Activated CD4-positive, alpha-beta memory T cell treated with anti-CD3 and anti-CD28 coated beads for 36 hours (primary cell): Measurements from ENCODE around the gene IL10RB. TPM values are rescaled to one million over a fixed set of nuclear protein-coding genes. Genes with fewer than 3 reads are reported as not detected.
"Not testable (repeated sequence)": the region's sequence is repeated elsewhere in the genome, so short reads cannot be mapped to it uniquely, and the experiment has no call there.

Experiments
- CTCF ChIA-PET: fragments of 350-600 bp; sonication (Branson Sonifier 250); formaldehyde crosslinking; loops from one replicate; lab custom pipeline; 2021; ENCODE audit warnings: antibody characterized with exemption, inconsistent platforms; lab: Charles Lee
- POLR2A ChIA-PET: fragments of 350-600 bp; sonication (Branson Sonifier 250); formaldehyde crosslinking; loops from one replicate; lab custom pipeline; 2021; ENCODE audit warnings: antibody characterized with exemption; lab: Charles Lee
- DNase-seq: peaks from one replicate; pipeline ENCODE4 v3.0.0-alpha.2; 2020
- H3K27ac Mint-ChIP-seq: one replicate; pipeline ENCODE4 v1.8.0; 2021; ENCODE audit warnings: mixed read lengths
- H3K27me3 Mint-ChIP-seq: one replicate; pipeline ENCODE4 v1.8.0; 2021; ENCODE audit warnings: mixed read lengths
- H3K36me3 Mint-ChIP-seq: one replicate; pipeline ENCODE4 v1.8.0; 2021; ENCODE audit warnings: mixed read lengths
- H3K4me1 Mint-ChIP-seq: one replicate; pipeline ENCODE4 v1.8.0; 2021; ENCODE audit warnings: low read depth, mixed read lengths
- H3K4me3 Mint-ChIP-seq: one replicate; pipeline ENCODE4 v1.8.0; 2021; ENCODE audit warnings: mild to moderate bottlenecking, mixed read lengths
- H3K9me3 Mint-ChIP-seq: one replicate; pipeline ENCODE4 v1.8.0; 2021; ENCODE audit warnings: mixed read lengths
- intact Hi-C: fragments of 100-400 bp; cut with micrococcal nuclease; formaldehyde crosslinking; loops from one replicate; pipeline ENCODE4 v1.15.1; 2023
- total RNA-seq, 2 experiments: library from RNA; stranded (reverse); gene quantifications; one replicate each; pipeline ENCODE4 v1.2.3, GENCODE V29; 2021

IL10RB gene
- total RNA-seq, 2 experiments from 2014 or later, result 31.3 to 32.5 TPM

DNA sequence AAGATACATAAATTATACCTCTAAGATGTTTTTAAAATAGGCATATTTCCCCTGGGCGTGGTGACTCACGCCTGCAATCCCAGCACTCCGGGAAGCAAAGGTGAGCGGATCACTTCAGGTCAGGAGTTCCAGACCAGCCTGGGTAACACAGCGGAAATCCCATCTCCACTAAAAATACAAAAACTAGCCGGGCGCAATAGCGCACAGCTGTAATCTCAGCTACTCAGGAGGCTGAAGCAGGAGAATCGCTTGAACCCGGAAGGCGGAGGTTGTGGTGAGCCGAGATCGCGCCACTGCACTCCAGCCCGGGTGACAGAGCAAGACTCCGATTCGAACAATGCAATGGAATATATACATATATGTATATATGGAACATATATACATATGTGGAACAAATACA, 54.8 kb downstream of the IL10RB start:
- H3K4me3 Mint-ChIP-seq, result peak overlapping the region; percentile 14
- H3K27ac Mint-ChIP-seq, H3K4me1 Mint-ChIP-seq, H3K27me3 Mint-ChIP-seq, H3K9me3 Mint-ChIP-seq, H3K36me3 Mint-ChIP-seq, intact Hi-C loops, POLR2A ChIA-PET: not testable (repeated sequence)
- CTCF ChIA-PET, result interaction anchor here (1.0 kb wide), 2 partner anchors 40 to 124 kb away, joined by 3 to 6 read pairs; no protein-coding TSS in a partner anchor
- peak; percentile 23 for DNase-seq

DNA sequence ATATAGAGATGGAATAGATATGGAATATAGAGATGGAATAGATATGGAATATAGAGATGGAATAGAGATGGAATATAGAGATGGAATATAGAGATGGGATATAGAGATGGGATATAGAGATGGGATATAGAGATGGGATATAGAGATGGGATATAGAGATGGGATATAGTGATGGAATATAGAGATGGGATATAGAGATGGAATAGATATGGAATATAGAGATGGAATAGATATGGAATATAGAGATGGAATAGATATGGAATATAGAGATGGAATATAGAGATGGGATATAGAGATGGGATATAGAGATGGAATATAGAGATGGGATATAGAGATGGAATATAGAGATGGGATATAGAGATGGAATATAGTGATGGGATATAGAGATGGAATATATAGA, 57.4 kb downstream of the IL10RB start:
- H3K4me3 Mint-ChIP-seq, DNase-seq, POLR2A ChIA-PET, H3K36me3 Mint-ChIP-seq, CTCF ChIA-PET, H3K27me3 Mint-ChIP-seq, H3K9me3 Mint-ChIP-seq, H3K27ac Mint-ChIP-seq: not testable (repeated sequence)
- peaks cover 23% of the 10 kb centered on the region for H3K4me1 Mint-ChIP-seq
- intact Hi-C loops, result loop anchor here (1.0 to 2.0 kb wide), 5 partner anchors 55 to 219 kb away; partner anchors contain the start of genes GART, SON and TMEM50B

DNA sequence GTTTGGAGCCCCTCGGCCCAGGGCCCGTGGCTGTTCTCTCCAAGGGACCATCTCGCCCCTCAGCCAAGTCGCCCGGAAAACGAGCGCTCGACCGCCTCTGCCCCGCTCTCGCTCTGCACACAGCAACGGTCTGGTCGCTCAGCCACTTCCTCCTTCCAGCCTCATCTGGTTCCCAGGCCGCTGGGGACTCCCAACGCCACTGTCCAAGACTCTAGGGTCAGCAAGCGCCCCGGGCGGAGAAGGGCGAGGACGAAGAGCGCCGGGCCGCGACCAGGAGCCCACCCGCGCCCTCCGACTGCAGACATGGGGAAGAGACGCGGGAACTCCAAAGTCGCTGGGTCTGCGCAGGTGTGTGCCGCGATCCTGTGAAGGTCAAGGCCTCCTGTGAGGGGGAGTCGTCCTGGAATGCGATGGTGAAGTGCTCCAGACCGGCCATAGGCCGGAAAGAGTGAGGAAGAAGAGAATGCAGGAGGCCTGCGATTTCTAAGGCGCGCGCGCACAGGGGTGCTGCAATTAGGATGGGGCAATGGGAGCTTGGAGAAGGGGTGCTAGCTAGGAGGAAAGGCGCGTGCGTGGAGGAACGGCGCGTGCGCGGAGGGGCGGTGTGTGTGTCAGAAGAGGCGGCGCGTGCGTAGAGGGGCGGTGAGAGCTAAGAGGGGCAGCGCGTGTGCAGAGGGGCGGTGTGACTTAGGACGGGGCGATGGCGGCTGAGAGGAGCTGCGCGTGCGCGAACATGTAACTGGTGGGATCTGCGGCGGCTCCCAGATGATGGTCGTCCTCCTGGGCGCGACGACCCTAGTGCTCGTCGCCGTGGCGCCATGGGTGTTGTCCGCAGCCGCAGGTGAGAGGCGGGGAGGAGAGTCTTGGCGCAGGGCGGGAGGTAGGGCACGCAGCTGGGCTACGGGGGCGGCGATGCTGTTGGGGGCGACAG, 58.4 kb downstream of the IL10RB start, which contains the start of gene IFNAR1:
Gene IFNAR1 (plus strand): TSS at position 680 of the 931 bp plus-strand sequence. CDS start 86 bp downstream, at position 766.
- H3K4me1 Mint-ChIP-seq, result peaks cover 26% of the 10 kb centered on the region
- POLR2A ChIA-PET, result interaction anchor here (0.7 to 2.0 kb wide), 14 partner anchors 23 to 155 kb away, joined by 3 to 9 read pairs (median 4); partner anchors contain the start of genes IL10RB and TMEM50B
- H3K9me3 Mint-ChIP-seq, result no peaks in the 10 kb centered on the region
- H3K27ac Mint-ChIP-seq, result no peak within 1 kb of the TSS
- DNase-seq, result peak; percentile 99
- no peaks in the 10 kb centered on the region for H3K27me3 Mint-ChIP-seq
- no peak within 1 kb of the TSS for H3K4me3 Mint-ChIP-seq
- CTCF ChIA-PET, result interaction anchor here (0.7 to 1.6 kb wide), 11 partner anchors 10 to 281 kb away, joined by 3 to 16 read pairs (median 4); no protein-coding TSS in a partner anchor
- intact Hi-C loops, result loop anchor here (1.0 to 5.0 kb wide), 6 partner anchors 38 to 218 kb away; partner anchors contain the start of genes GART, SON and TMEM50B
- no peaks in the 10 kb centered on the region for H3K36me3 Mint-ChIP-seq

DNA sequence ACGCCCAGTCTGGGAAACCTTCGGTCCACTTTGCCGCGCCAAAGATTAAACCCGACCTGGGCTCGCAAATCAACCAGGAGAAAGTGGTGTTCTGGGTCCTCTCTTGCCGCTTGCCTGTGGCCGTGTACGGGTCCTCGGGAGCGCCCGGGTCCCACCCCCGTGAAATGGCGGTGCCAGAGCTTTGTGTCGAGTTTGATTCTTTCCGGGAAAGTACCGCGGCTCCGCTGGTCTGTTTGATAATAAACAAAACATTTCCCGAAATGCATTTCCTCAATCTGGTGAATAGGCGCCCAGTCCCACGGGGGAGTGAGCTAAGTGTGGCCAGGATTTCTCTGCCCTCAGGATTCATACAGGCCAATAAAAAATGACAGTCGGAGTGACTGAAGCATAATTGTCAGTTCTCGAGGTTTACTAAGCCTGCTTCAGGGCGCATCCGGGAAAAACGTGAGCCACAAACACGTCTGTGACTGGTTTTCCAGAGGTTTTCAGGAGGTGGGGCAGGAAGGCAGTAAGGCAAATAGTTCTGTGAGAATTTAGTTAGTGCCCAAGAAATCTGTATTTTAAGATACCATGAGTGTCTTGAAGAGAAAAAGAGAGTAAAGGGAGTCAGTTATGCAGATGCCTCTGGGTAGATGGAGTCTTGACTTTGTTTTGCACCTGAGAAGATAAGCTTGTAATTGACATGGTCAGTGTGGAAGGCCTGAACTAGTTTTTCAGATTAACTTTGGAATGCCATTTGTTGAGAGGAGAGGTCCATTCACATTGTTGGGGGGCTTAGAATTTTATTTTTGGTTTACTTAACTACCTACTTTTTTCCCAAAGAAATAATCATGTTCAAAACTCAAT, 59.3 kb downstream of the IL10RB start:
- intact Hi-C loops, result loop anchor here (2.0 to 5.0 kb wide), 3 partner anchors 37 to 217 kb away; partner anchors contain the start of genes GART and SON
- Mint-ChIP-seq H3K36me3 (no peaks in the 10 kb centered on the region), H3K4me1 (peaks cover 32% of the 10 kb centered on the region), H3K4me3 (no peak overlapping the region), H3K27ac (no peak overlapping the region), H3K27me3 (no peaks in the 10 kb centered on the region), H3K9me3 (no peaks in the 10 kb centered on the region)
- ChIA-PET CTCF (interaction anchor here (0.6 to 1.6 kb wide), 12 partner anchors 11 to 280 kb away, joined by 3 to 16 read pairs (median 4); no protein-coding TSS in a partner anchor), POLR2A (interaction anchor here (0.7 to 2.0 kb wide), 15 partner anchors 19 to 154 kb away, joined by 3 to 9 read pairs (median 4); partner anchors contain the start of genes IL10RB and TMEM50B)
- DNase-seq, result peak; percentile 84

DNA sequence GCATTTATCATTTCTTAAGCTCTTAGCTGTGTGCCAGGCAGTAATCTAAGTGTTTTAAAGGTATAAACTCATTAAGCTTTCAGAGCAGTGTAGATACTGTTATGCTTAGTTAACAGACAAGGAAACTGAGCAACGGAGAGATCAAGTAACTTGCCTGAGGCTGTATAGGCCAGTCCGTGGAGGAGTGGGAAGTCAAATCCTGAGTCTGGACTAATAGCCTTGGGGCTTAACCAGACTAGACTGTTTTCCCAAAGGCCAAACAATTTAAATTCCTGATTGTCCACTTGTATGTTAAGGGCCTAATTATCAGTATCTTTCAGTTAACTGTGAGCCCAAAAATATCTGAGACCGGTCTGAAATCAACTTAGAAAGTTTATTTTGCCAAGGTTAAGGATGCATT, 61.2 kb downstream of the IL10RB start:
- no peak overlapping the region for H3K4me3 Mint-ChIP-seq
- intact Hi-C loops, result loop anchor here (5.0 kb wide), 1 partner anchor 35 kb away; no protein-coding TSS in a partner anchor
- H3K27me3 Mint-ChIP-seq, result no peaks in the 10 kb centered on the region
- peaks cover 3% of the 10 kb centered on the region for H3K36me3 Mint-ChIP-seq
- peaks cover 49% of the 10 kb centered on the region for H3K4me1 Mint-ChIP-seq
- peaks cover 4% of the 10 kb centered on the region for H3K9me3 Mint-ChIP-seq
- no peak for DNase-seq
- H3K27ac Mint-ChIP-seq, result no peak overlapping the region
- ChIA-PET POLR2A (no interaction called here), CTCF (interaction anchor here (1.1 to 1.5 kb wide), 2 partner anchors 118 to 130 kb away, joined by 5 read pairs; no protein-coding TSS in a partner anchor)

DNA sequence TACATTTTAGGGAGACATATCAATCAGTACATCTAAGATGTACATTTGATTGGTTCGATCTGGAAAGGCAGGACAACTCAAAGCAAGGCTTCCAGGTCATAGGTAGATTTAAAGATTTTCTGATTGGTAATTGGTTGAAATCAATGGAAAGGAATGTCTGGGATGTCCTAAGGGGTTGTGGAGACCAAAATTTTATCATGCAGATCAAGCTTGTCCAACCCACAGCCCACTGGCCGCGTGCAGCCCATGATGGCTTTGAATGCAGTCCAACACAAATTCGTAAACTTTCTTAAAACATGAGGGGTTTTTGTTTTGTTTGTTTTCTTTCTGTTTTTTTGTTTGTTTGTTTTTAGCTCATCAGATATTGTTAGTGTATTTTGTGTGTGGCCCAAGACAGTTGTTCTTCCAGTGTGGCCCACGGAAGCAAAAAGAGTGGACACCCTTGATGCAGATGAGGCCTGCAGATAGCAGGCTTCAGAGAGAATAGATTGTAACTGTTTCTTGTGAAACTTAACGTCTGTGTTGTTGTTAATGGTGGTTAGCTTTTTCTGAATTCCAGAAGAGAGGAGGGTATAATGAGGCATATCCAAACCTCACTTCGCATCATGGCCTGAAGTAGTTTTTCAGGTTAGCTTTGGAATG, 61.7 kb downstream of the IL10RB start:
- DNase-seq, result no peak
- no peaks in the 10 kb centered on the region for H3K27me3 Mint-ChIP-seq
- H3K36me3 Mint-ChIP-seq, result peaks cover 8% of the 10 kb centered on the region
- H3K4me3 Mint-ChIP-seq, result no peak overlapping the region
- H3K27ac Mint-ChIP-seq, result no peak overlapping the region
- CTCF ChIA-PET, result interaction anchor here (1.1 to 5.3 kb wide), 2 partner anchors 33 to 117 kb away, joined by 5 to 35 read pairs; no protein-coding TSS in a partner anchor
- H3K4me1 Mint-ChIP-seq, result peaks cover 50% of the 10 kb centered on the region
- POLR2A ChIA-PET, result no interaction called here
- peaks cover 9% of the 10 kb centered on the region for H3K9me3 Mint-ChIP-seq
- intact Hi-C loops, result loop anchor here (5.0 kb wide), 1 partner anchor 34 kb away; no protein-coding TSS in a partner anchor

DNA sequence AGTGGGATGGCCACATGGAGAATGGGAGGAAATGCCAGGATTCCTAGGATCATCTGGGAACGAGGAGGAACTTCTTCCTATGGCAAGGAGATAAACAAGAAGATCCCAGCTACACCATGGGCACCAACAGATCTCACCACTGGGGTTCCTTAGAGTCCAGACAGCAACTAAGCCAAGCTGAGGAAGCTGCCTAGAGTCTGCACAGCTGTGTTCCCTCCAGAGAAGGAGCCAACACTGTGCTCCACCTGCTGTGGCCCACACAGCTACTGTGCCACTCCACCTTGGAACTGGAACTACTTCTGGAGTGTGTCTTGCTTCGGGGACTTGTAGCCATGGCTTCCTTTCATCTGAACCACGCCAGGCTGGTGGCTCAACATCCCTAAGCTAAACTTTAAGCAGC, 64.6 kb downstream of the IL10RB start:
- H3K4me3 Mint-ChIP-seq, result no peak overlapping the region
- H3K27ac Mint-ChIP-seq, result no peak overlapping the region
- POLR2A ChIA-PET, result interaction anchor here (0.9 to 2.0 kb wide), 3 partner anchors 9 to 47 kb away, joined by 3 to 6 read pairs (median 4); no protein-coding TSS in a partner anchor
- CTCF ChIA-PET, result interaction anchor here (0.9 to 5.3 kb wide), 5 partner anchors 8 to 134 kb away, joined by 3 to 35 read pairs (median 4); no protein-coding TSS in a partner anchor
- H3K36me3 Mint-ChIP-seq, result peaks cover 11% of the 10 kb centered on the region
- DNase-seq, result no peak
- H3K9me3 Mint-ChIP-seq, result peaks cover 13% of the 10 kb centered on the region
- H3K4me1 Mint-ChIP-seq, result peaks cover 61% of the 10 kb centered on the region
- intact Hi-C loops, result no loop called here
- no peaks in the 10 kb centered on the region for H3K27me3 Mint-ChIP-seq

DNA sequence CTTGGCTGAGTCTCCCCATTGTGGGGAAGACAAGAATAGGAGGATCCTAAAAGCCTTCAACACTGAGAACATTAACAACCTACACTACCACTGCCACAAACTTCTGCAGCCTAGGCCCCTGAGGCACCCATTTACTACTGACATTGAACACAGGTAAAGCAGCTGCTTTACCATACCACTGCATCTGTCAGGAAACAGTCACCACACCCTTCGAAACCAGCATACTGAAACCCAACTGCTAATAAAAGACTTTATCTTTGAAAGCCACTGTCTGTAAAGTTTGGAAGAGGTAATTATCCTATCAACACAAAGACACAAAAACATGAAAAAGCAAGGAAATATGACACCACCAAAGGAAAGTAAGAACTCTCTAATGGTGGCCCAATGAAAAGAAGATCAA, 66.0 kb downstream of the IL10RB start:
- H3K27ac Mint-ChIP-seq, result no peak overlapping the region
- peaks cover 52% of the 10 kb centered on the region for H3K4me1 Mint-ChIP-seq
- no peak overlapping the region for H3K4me3 Mint-ChIP-seq
- DNase-seq, result no peak
- ChIA-PET CTCF (interaction anchor here (1.0 to 5.3 kb wide), 4 partner anchors 15 to 134 kb away, joined by 4 to 35 read pairs (median 5); no protein-coding TSS in a partner anchor), POLR2A (interaction anchor here (1.7 to 2.0 kb wide), 2 partner anchors 8 to 12 kb away, joined by 4 to 6 read pairs; no protein-coding TSS in a partner anchor)
- H3K9me3 Mint-ChIP-seq, result peaks cover 13% of the 10 kb centered on the region
- H3K36me3 Mint-ChIP-seq, result peaks cover 11% of the 10 kb centered on the region
- H3K27me3 Mint-ChIP-seq, result no peaks in the 10 kb centered on the region
- intact Hi-C loops, result no loop called here

DNA sequence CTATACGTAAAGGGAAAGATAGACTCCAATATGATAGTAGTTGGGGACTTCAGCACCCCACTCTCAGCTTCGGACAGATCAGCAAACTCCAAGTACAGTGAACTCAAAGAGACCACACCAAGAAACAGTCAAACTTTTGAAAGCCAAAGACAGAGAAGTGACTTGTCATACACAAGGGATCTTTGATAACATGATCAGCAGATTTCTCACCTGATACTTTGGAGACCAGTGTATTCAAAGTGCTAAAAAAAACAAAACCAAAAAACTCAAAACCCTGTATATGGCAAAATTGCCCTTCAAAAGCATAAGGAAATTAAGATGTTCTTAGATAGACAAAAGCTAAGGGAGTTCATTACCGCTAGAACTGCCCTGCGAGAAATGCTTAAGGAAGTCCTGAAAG, 68.0 kb downstream of the IL10RB start:
- Mint-ChIP-seq H3K27me3 (no peaks in the 10 kb centered on the region), H3K36me3 (peaks cover 15% of the 10 kb centered on the region), H3K4me1 (peaks cover 37% of the 10 kb centered on the region), H3K27ac (no peak overlapping the region), H3K4me3 (no peak overlapping the region), H3K9me3 (peaks cover 13% of the 10 kb centered on the region)
- ChIA-PET CTCF (interaction anchor here (0.5 kb wide), 1 partner anchor 89 kb away, joined by 5 read pairs; no protein-coding TSS in a partner anchor), POLR2A (no interaction called here)
- intact Hi-C loops, result no loop called here
- no peak for DNase-seq

DNA sequence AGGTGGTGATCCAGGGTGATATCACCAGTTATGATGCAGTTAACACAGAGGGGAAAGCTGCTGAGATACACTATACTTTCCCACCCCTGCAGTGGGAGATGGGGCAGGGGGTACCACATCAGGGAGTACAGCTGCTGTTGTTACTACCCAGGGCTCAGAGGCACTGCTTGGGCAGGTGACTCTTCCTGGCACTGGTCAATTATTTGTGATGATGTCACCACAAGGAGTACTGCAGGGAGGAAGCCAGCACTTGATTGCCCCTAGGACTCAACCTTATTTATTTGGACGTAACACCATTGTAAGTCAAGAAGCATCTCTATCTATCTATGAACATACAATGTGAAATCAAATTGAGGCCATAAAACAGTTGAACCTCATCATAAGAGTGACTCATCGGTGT, 68.7 kb downstream of the IL10RB start:
- CTCF ChIA-PET, result interaction anchor here (0.5 to 0.6 kb wide), 2 partner anchors 27 to 88 kb away, joined by 3 to 5 read pairs; no protein-coding TSS in a partner anchor
- intact Hi-C loops, result no loop called here

More for the DNA sequence above, 68.7 kb downstream of the IL10RB start:
- H3K9me3 Mint-ChIP-seq, result peaks cover 13% of the 10 kb centered on the region
- POLR2A ChIA-PET, result no interaction called here
- H3K4me3 Mint-ChIP-seq, result no peak overlapping the region
- peaks cover 38% of the 10 kb centered on the region for H3K4me1 Mint-ChIP-seq
- H3K27me3 Mint-ChIP-seq, result no peaks in the 10 kb centered on the region
- H3K27ac Mint-ChIP-seq, result no peak overlapping the region
- H3K36me3 Mint-ChIP-seq, result peaks cover 15% of the 10 kb centered on the region
- no peak for DNase-seq
